MM.1S (cell line): ENCODE results near the gene CTSO.

Experiments used
- EZH2 ChIP-seq: fragments of 300-600 bp; sonication (generic); optimal IDR thresholded peaks from 2 replicates; pipeline ENCODE3; 2017; ENCODE audit warnings: low read depth, mild to moderate bottlenecking, antibody characterized with exemption, low read length, mixed read lengths
- TF ChIP-seq, protein P1 (sequence below): fragments of 300-600 bp; sonication (generic); IDR thresholded peaks from 2 replicates; pipeline ENCODE4 v1.5.1; 2016; ENCODE audit warnings: antibody characterized with exemption, low read length, mixed read lengths

DNA sequence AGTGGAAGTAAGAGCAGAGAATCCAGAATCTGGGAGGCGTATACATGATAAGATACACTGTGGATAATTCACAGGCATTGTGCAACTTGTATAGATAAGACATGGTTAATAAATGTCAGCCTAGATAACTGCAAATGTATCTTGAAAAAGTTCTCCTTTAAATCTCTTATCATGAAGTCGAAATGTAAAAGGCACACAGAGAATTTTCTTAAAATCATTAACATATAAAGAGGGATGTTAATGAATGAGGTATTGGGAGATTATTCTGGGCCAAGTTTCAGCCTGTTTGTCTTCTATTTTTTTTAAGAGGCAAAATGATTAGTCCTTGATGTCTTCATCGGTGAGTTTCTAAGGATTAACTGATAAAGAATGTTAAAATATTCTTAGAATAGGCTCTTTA lies 49.3 kb downstream of the CTSO start:
- TF ChIP-seq, protein P1, sequence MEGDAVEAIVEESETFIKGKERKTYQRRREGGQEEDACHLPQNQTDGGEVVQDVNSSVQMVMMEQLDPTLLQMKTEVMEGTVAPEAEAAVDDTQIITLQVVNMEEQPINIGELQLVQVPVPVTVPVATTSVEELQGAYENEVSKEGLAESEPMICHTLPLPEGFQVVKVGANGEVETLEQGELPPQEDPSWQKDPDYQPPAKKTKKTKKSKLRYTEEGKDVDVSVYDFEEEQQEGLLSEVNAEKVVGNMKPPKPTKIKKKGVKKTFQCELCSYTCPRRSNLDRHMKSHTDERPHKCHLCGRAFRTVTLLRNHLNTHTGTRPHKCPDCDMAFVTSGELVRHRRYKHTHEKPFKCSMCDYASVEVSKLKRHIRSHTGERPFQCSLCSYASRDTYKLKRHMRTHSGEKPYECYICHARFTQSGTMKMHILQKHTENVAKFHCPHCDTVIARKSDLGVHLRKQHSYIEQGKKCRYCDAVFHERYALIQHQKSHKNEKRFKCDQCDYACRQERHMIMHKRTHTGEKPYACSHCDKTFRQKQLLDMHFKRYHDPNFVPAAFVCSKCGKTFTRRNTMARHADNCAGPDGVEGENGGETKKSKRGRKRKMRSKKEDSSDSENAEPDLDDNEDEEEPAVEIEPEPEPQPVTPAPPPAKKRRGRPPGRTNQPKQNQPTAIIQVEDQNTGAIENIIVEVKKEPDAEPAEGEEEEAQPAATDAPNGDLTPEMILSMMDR: no peak
- no peak for TF ChIP-seq EZH2
